K562 (cell line): ENCODE results near the gene PKP1. TPM values are rescaled to one million over a fixed set of nuclear protein-coding genes. Genes with fewer than 3 reads are reported as not detected.

Experiments
- ATAC-seq: fragments of 200-7000 bp; cut with Tn5 transposase; 3 replicates; pipeline ENCODE4 v1.9.1; 2020; ENCODE audit warnings: moderate library complexity
- BruUV-seq: library from RNA; stranded (reverse); fragments of 400-500 nt; replicated peaks from 2 replicates; lab custom pipeline; 2021; lab: Mats Ljungman, UMichigan
- CTCF ChIA-PET: fragments of 300-600 bp; formaldehyde crosslinking; extraction: SDS; loops from one replicate; lab custom pipeline; 2021; ENCODE audit warnings: low intra/inter-chr PET ratio; lab: Yijun Ruan, JAX
- POLR2A ChIA-PET: fragments of 300-600, 350-650 bp; sonication (Branson Sonifier 250); formaldehyde crosslinking; extraction: SDS; loops from one replicate; lab custom pipeline; 2021; ENCODE audit warnings: antibody characterized with exemption, inconsistent platforms; lab: Yijun Ruan, JAX
- DNase-seq, 4 experiments: peaks; one replicate each; pipeline versions ENCODE4 v3.0.0 to v3.0.0-alpha.2; 2011 to 2018; ENCODE audit warnings: low spot score in 3 of 4, mixed read lengths in 3 of 4; ENCODE audit errors: extremely low read depth in 1 of 4
- FAIRE-seq: peaks from 2 replicates; lab custom pipeline; 2011; peaks lifted over from hg19 to GRCh38; lab: Jason Lieb, UNC
- H2AFZ ChIP-seq: 2 replicates; pipeline ENCODE4 v1.6.0; 2011; ENCODE audit warnings: low read depth, low read length, control low read depth, inconsistent platforms
- H3K27ac ChIP-seq: fragments of 200-600 bp; 3 replicates; pipeline ENCODE4 v1.8.0; 2011; ENCODE audit warnings: low read depth, mild to moderate bottlenecking, control low read depth, inconsistent platforms, low read length, moderate library complexity, mixed read lengths; ENCODE audit errors: extremely low read depth
- H3K27me3 ChIP-seq, 2 experiments: fragments of 300-600 bp in 1 of 2; 2 replicates in 1 of 2; 3 replicates in 1 of 2; pipeline versions ENCODE4 v1.6.0 to v1.8.0; 2011; ENCODE audit warnings: inconsistent platforms in 2 of 2, low read length in 2 of 2, mild to moderate bottlenecking in 1 of 2, mixed read lengths in 1 of 2, moderate library complexity in 1 of 2; ENCODE audit not compliant: control insufficient read depth in 2 of 2, insufficient read depth in 2 of 2
- H3K36me3 ChIP-seq: fragments of 300-600 bp; 3 replicates; pipeline ENCODE4 v1.8.0; 2011; ENCODE audit warnings: mild to moderate bottlenecking, low read length, inconsistent platforms; ENCODE audit not compliant: control insufficient read depth, insufficient read depth
- H3K4me1 ChIP-seq, 2 experiments: fragments of 200-600 bp in 1 of 2; replicated peaks in 1 of 2; 2 replicates in 1 of 2; 3 replicates in 1 of 2; pipeline versions ENCODE4 v1.5.1 to v1.8.0; 2011; ENCODE audit warnings: inconsistent platforms in 2 of 2, low read length in 2 of 2, mild to moderate bottlenecking in 1 of 2, mixed read lengths in 1 of 2, moderate library complexity in 1 of 2; ENCODE audit not compliant: control insufficient read depth in 2 of 2, insufficient read depth in 2 of 2
- H3K4me2 ChIP-seq: 2 replicates; pipeline ENCODE4 v1.6.1; 2011; ENCODE audit warnings: low read length, control low read depth, inconsistent platforms, mixed read lengths; ENCODE audit not compliant: insufficient read depth
- H3K4me3 ChIP-seq: fragments of 200-600 bp; sonication (generic), shearing (Covaris generic); 2 replicates; pipeline ENCODE4 v1.5.1; 2016; ENCODE audit warnings: control low read depth, inconsistent platforms
- H3K79me2 ChIP-seq: fragments of 200-600 bp; 3 replicates; pipeline ENCODE4 v1.8.0; 2011; ENCODE audit warnings: low read length, inconsistent platforms; ENCODE audit not compliant: control insufficient read depth, insufficient read depth
- H3K9ac ChIP-seq, 2 experiments: 2 replicates each; pipeline versions ENCODE4 v1.6.0 to v1.6.1; 2011; ENCODE audit warnings: low read depth in 2 of 2, low read length in 2 of 2, control low read depth in 1 of 2, inconsistent platforms in 1 of 2, mild to moderate bottlenecking in 1 of 2, mixed read lengths in 1 of 2; ENCODE audit not compliant: insufficient read depth in 1 of 2
- H3K9me1 ChIP-seq: one replicate; pipeline ENCODE4 v1.6.0; 2011; ENCODE audit warnings: inconsistent platforms, mild to moderate bottlenecking, low read length, moderate library complexity; ENCODE audit not compliant: control insufficient read depth, insufficient read depth
- H3K9me3 ChIP-seq: replicated peaks from 2 replicates; pipeline ENCODE4 v1.5.1; 2011; ENCODE audit warnings: low read depth, low read length, inconsistent platforms; ENCODE audit not compliant: control insufficient read depth, insufficient read depth
- H4K20me1 ChIP-seq: replicated peaks from 2 replicates; pipeline ENCODE4 v1.6.1; 2011; ENCODE audit warnings: low read length, inconsistent platforms, mixed read lengths; ENCODE audit not compliant: control insufficient read depth, insufficient read depth
- MEIS2 ChIP-seq: fragments of 450-650 bp; IDR thresholded peaks from 2 replicates; pipeline ENCODE4 v1.6.1; 2014; ENCODE audit warnings: mild to moderate bottlenecking; ENCODE audit not compliant: partially characterized antibody
- MIER1 ChIP-seq: fragments of 450-650 bp; IDR thresholded peaks from 2 replicates; pipeline ENCODE4 v1.6.1; 2016; ENCODE audit warnings: antibody characterized with exemption, mild to moderate bottlenecking, low read depth
- RBM39 ChIP-seq: fragments of 200-400 bp; formaldehyde crosslinking; optimal IDR thresholded peaks from 2 replicates; pipeline ENCODE3; 2018; ENCODE audit warnings: low read depth, low read length
- SAP30 ChIP-seq: fragments of 200-600 bp; sonication (generic); IDR thresholded peaks from 2 replicates; pipeline ENCODE4 v1.6.1; 2012; ENCODE audit warnings: borderline replicate concordance, low read depth, mild to moderate bottlenecking, moderate library complexity, low read length, control low read depth, inconsistent platforms; ENCODE audit not compliant: insufficient read depth, poor library complexity, severe bottlenecking
- SP2 ChIP-seq: IDR thresholded peaks from 2 replicates; pipeline ENCODE4 v1.6.1; 2011; ENCODE audit warnings: mild to moderate bottlenecking, low read depth, low read length, moderate library complexity; ENCODE audit not compliant: poor library complexity, severe bottlenecking; ENCODE audit errors: extremely low read depth
- ZKSCAN3 ChIP-seq: fragments of 250-450 bp; sonication (Bioruptor Pico); IDR thresholded peaks from 2 replicates; pipeline ENCODE4 v1.4.0; 2020
- WGBS: fragments of 100-300 bp; shearing (Covaris generic); methylation state at CpG from one replicate; pipeline ENCODE4 v1.1.6; 2016; ENCODE audit warnings: low coverage, mixed read lengths; ENCODE audit not compliant: insufficient coverage; ENCODE audit errors: missing lambda C conversion rate; 5-methylcytosine and 5-hydroxymethylcytosine counted together
- in situ Hi-C: fragments of 300-500 bp; cut with MboI; formaldehyde crosslinking; loops from 4 replicates; pipeline ENCODE4 v1.15.0; 2018; ENCODE audit warnings: inconsistent platforms, mixed read lengths
- intact Hi-C: fragments of 100-400 bp; cut with micrococcal nuclease; formaldehyde crosslinking; loops from 2 replicates; pipeline ENCODE4 v1.14.2; 2022
- polyA plus RNA-seq, 8 experiments: library from polyadenylated mRNA; depleted of rRNA in 4 of 8; stranded (reverse) in 5 of 8; unstranded in 3 of 8; fragments of >200 nt; fragmentation: Nextera tagmentation in 2 of 8; fragmentation: Illumina TruSeq in 1 of 8; extraction: Ambion mirVana in 2 of 8; extraction: Trizol in 1 of 8; gene quantifications; 2 replicates each; pipeline versions ENCODE4 v1.2.1 to v1.2.3, GENCODE V29; 2011 to 2014; ENCODE audit warnings: inconsistent platforms in 1 of 8, missing spikeins in 1 of 8
- total RNA-seq, 7 experiments: library from RNA; depleted of rRNA in 6 of 7; stranded (reverse); fragments of >200 nt in 6 of 7; fragmentation: Illumina TruSeq in 2 of 7; extraction: Trizol in 2 of 7; gene quantifications; 2 replicates each; pipeline versions ENCODE4 v1.2.1 to v1.2.3, GENCODE V29; 2011 to 2021; ENCODE audit warnings: low replicate concordance in 1 of 7
- TF ChIP-seq, protein P1 (sequence below): fragments of 250-450 bp; sonication (Bioruptor Pico); IDR thresholded peaks from 2 replicates; pipeline ENCODE4 v1.4.0; 2020; ENCODE audit warnings: mild to moderate bottlenecking, moderate library complexity, borderline replicate concordance

The PKP1 gene
- total and polyA plus RNA-seq, 9 of the 15 experiments (the other 6 are each of a cell fraction or from before 2014, with no cell fraction given), result not detected

DNA sequence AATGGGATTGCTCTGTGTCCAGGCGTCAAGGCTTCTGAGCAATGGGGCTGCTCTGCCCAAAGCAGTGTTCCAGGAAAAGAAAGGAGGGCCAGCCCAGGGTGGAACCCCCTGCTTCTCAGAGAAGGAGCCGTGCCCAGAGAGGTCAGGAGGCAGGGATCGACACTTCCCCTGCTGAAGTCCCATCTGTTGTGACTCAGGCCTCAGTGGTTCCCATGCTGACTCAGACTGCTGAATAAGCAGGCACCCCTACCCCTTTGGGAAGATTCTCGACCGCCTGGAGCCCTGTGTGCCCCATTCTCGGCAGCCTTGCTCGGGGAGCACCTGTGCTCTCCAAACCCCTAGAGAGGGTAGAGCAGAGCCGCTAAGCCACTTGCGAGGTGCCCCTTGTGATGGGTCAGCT, 23.9 kb downstream of the PKP1 start:
- no peak for TF ChIP-seq ZKSCAN3
- TF ChIP-seq, protein P1, sequence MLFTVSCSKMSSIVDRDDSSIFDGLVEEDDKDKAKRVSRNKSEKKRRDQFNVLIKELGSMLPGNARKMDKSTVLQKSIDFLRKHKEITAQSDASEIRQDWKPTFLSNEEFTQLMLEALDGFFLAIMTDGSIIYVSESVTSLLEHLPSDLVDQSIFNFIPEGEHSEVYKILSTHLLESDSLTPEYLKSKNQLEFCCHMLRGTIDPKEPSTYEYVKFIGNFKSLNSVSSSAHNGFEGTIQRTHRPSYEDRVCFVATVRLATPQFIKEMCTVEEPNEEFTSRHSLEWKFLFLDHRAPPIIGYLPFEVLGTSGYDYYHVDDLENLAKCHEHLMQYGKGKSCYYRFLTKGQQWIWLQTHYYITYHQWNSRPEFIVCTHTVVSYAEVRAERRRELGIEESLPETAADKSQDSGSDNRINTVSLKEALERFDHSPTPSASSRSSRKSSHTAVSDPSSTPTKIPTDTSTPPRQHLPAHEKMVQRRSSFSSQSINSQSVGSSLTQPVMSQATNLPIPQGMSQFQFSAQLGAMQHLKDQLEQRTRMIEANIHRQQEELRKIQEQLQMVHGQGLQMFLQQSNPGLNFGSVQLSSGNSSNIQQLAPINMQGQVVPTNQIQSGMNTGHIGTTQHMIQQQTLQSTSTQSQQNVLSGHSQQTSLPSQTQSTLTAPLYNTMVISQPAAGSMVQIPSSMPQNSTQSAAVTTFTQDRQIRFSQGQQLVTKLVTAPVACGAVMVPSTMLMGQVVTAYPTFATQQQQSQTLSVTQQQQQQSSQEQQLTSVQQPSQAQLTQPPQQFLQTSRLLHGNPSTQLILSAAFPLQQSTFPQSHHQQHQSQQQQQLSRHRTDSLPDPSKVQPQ, result no peak
- TF ChIP-seq SP2, result no peak
- TF ChIP-seq MIER1, result no peak
- no peak for TF ChIP-seq SAP30
- TF ChIP-seq MEIS2, result no peak
- no peak for TF ChIP-seq RBM39
- H3K4me3 ChIP-seq, result no peak overlapping the region
- H3K9me3 ChIP-seq, result no peaks in the 10 kb centered on the region
- DNase-seq (no peak), FAIRE-seq (no peak), ATAC-seq (no peak)
- H2AFZ ChIP-seq, result no peak overlapping the region
- intact Hi-C loops, result no loop called here
- peaks cover 20 to 89% of the 10 kb centered on the region in 2 experiments; a peak in 4 of 5 replicates for H3K27me3 ChIP-seq
- CTCF ChIA-PET, result no interaction called here
- POLR2A ChIA-PET, result no interaction called here
- no TSS peak for BruUV-seq
- 3% methylated on average over 8 of the region's 9 CpGs for WGBS
- peaks cover 22% of the 10 kb centered on the region for H4K20me1 ChIP-seq
- H3K27ac ChIP-seq, result no peak overlapping the region
- in situ Hi-C loops, result no loop called here
- no peak overlapping the region for H3K4me2 ChIP-seq
- no peaks in the 10 kb centered on the region for H3K79me2 ChIP-seq
- peak overlapping the region in 1 of 2 experiments; percentile 64; a peak in 2 of 4 replicates for H3K9ac ChIP-seq
- peaks cover 0 to 6% of the 10 kb centered on the region in 2 experiments; a peak in 2 of 5 replicates for H3K4me1 ChIP-seq
- no peaks in the 10 kb centered on the region for H3K36me3 ChIP-seq
- H3K9me1 ChIP-seq, result no peaks in the 10 kb centered on the region
